Lower leg skin (tissue), 4 donors: ENCODE measurements around the gene COL8A2. TPM values are rescaled to one million over a fixed set of nuclear protein-coding genes. Genes with fewer than 3 reads are reported as not detected.

Experiments used
- DNase-seq, 2 donors: peaks; one replicate each; pipeline ENCODE4 v3.0.0-alpha.2; 2019; ENCODE audit warnings: low spot score in 2 of 2
- H3K4me3 ChIP-seq: fragments of 200-600 bp; sonication (generic); 2 replicates; pipeline ENCODE4 v1.5.1; 2017; ENCODE audit warnings: mild to moderate bottlenecking, low read depth; ENCODE audit not compliant: poor library complexity, severe bottlenecking
- CTCF ChIP-seq, 3 donors: fragments of 450-650 bp; IDR thresholded peaks; one replicate each; pipeline ENCODE4 v1.5.1; 2016; ENCODE audit warnings: antibody characterized with exemption in 3 of 3, mild to moderate bottlenecking in 3 of 3, moderate library complexity in 2 of 3
- POLR2A ChIP-seq, 2 donors: fragments of 450-650 bp; IDR thresholded peaks; one replicate each; pipeline ENCODE4 v1.6.1; 2016 to 2017; ENCODE audit warnings: antibody characterized with exemption in 2 of 2, mild to moderate bottlenecking in 1 of 2, moderate library complexity in 1 of 2
- WGBS, 2 donors: methylation state at CpG; one replicate each; pipeline ENCODE4 v1.1.5; 2018; 5-methylcytosine and 5-hydroxymethylcytosine counted together
- intact Hi-C: fragments of 100-400 bp; cut with DNase I; formaldehyde crosslinking; loops from one replicate; pipeline ENCODE4 v1.15.0; 2023; ENCODE audit warnings: low total_unique reads
- total RNA-seq, 4 donors: library from RNA; depleted of rRNA; stranded (reverse); fragments of >200 nt; gene quantifications; one replicate each; pipeline ENCODE4 v1.1.0, GENCODE V29; 2016

The COL8A2 gene
- total RNA-seq, 4 donors from 2014 or later, result 4.8 to 9.8 (median 7.6) TPM

DNA sequence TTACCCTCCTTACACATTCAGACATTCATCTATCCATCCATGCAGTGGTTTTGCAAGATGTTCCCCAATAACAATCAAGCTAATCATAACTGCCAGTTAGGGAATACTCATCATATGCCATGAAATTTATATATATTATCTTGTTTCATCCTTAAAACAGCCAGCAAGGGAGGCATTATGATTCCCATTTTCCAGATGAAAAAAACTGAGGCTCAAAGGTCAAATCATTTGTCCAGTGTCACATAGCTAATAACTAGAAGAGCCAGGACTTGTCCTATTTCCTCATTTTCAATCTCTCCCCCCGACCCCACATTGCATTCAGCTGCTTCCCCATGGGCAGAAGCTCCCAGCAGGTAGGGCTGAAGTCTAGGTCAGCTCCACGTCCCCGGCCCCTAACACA lies 7.0 kb upstream of the COL8A2 start:
- intact Hi-C loops, result no loop called here

DNA sequence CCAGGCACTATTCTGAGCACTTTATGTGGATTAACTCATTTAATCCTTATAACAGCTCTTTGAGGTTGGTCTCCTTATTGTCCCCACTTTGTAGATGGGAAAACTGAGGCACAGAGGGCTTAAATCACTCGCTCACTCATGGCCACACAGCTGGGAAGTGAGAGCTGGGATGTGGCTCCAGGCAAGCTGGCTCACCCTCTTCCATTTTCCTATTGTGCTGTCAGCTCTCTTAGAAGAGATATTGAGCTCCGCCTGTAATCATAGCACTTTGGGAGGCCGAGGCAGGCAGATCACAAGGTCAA lies 3.8 kb upstream of the COL8A2 start:
- no peak for DNase-seq
- no peak for TF ChIP-seq POLR2A (IDR thresholded peaks at IDR 0.05)
- no peak for TF ChIP-seq CTCF (IDR thresholded peaks at IDR 0.05)
- WGBS, 2 donors, result 90 to 97% methylated on average over 3 of the region's 3 CpGs
- H3K4me3 ChIP-seq, result no peak overlapping the region
- intact Hi-C loops, result no loop called here

More for the DNA sequence above, 7.0 kb upstream of the COL8A2 start:
- 86% methylated on average over 3 of the region's 3 CpGs for WGBS, 2 donors
- H3K4me3 ChIP-seq, result no peak overlapping the region
- DNase-seq, result no peak
- TF ChIP-seq POLR2A (IDR thresholded peaks at IDR 0.05) (no peak), CTCF (IDR thresholded peaks at IDR 0.05) (no peak)

DNA sequence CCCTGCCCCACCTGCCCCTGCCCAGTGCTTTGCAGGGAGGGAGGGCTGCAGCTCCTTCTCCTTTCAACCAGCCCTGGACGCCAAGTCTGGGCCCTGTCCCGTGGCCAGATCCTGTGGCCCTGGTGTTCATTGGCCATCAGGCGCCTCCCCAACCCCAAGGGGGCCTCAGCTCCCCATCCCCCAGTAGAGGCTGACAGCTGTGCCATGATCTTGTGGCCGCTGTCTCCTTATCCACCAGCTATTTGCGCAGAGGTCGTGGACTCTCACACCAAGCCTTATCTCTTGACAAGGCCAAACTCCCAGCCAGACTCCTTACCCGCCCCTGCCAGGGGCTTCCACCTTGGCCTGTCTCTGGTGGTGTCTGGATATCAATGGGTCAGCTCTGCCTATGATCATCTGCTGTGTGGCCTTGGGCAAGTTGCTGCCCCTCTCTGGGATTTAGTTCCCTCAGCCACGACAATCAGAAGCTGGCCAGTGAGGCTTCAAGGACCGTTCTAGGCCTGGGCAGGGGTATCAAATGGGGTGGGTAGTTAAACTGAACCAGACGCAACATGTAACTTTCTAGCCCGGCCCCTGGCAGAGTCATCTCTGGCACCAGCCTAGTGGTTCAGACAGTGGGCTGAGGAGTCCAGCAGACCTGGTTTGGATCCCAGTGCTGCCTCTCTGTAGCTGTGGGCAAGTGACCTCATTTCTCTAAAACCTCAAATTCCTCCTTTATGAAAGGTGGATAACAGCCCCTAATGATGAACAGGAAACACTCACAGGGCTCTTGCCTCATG lies 3.3 kb upstream of the COL8A2 start:
- intact Hi-C loops, result no loop called here
- no peak overlapping the region for H3K4me3 ChIP-seq
- DNase-seq, result no peak
- WGBS, 2 donors, result 88 to 91% methylated on average over 11 of the region's 11 CpGs
- TF ChIP-seq CTCF (IDR thresholded peaks at IDR 0.05), result no peak

DNA sequence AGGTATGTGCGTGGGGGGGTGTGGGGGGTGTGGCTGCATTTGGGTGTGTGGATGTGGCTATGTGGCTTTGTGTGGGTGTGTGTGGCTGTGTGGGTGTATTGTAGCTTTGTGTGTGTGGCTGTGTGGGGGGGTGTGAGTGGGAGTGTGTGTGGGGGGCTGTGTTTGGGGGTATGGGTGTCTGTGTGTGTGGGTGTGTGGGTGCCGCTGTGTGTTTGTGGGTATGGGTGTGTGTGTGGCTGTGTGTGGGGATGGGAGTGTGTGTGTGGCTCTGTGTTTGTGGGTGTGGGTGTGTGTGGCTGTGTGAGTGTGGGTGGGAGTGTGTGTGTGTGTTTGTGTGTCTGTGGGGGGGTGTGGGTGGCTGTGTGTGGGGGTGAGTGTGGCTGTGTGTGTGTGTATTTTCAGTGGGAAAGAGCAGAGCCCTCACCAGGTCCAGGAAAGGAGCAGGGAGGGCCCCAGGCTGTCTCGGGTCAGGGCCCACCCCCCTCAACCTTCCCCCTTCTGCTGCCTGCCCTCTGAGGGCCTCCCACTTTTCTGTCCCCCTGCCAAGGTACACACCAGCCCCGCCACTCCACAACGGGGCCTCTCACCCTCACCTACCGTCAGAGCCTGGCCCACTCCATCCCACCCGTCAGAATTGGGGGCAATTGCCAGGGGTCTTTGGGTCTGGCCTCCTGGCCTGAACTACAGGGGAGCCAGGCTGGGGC lies 1.9 kb upstream of the COL8A2 start:
- 53 to 70% methylated on average over 7 of the region's 7 CpGs for WGBS, 2 donors
- no peak for DNase-seq
- no peak overlapping the region for H3K4me3 ChIP-seq
- TF ChIP-seq CTCF (IDR thresholded peaks at IDR 0.05) (no peak), POLR2A (IDR thresholded peaks at IDR 0.05) (no peak)
- intact Hi-C loops, result no loop called here

DNA sequence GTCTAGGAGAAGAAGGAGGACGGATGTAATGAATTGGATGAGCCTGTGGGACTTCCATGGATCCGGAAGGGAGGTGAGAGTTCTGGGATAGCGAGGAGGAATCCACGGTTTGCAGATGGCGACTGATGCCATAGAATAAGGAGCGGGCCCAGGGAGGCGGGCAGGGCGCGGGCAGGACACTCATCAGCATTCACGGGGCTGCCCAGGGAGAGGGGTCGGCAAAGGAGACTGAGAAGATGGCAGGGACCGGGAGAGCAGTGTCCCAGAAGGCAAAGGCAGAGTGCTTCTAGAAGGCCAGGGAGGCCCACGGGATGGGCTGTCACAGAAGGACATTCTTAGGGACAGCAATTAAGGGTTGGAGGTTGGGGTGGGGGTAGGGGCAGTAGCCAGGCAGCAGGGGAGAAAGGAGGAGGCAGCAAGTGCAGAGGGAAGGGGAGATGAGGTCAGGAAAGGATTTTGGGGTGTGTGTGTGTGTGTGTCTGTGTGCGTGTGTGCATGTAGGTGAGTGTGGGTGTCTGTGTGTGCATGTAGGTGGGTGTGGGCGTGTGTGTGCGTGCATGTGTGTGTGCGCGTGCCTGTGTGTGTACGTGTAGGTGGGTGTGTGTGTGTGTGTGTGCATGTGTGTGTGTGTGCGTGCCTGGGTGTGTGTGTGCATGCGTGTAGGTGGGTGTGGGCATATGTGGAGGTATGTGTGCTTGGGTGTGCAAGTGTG lies 1.1 kb upstream of the COL8A2 start:
- intact Hi-C loops, result no loop called here
- no peak for TF ChIP-seq POLR2A (IDR thresholded peaks at IDR 0.05)
- TF ChIP-seq CTCF (IDR thresholded peaks at IDR 0.05), result no peak
- no peak for DNase-seq
- H3K4me3 ChIP-seq, result no peak overlapping the region
- 80 to 86% methylated on average over 21 of the region's 21 CpGs for WGBS, 2 donors
